ENCODE data around the gene DPP10.

DNA sequence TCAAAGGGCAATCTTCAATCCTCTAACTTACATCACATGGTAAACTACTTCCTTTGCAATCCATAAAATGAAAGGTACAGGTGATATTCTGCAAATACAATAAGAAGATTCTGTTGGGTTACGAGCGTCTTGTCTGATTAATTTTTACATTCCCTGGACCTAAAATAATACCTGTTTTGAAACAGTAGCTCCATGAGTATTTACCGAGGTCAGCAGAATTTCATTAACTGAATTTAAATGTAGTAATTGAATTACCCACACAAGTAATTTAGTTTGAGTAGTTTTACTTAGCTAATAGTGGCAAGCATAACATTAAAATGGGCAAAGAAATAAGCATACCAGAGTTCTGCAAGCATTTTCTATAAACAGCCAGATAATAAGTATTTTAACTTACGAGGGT lies 652.0 kb downstream of the DPP10 start:
- TF ChIP-seq WRNIP1 (IDR thresholded peaks at IDR 0.05; ENCODE audit: borderline replicate concordance, low read depth, low read length), result no peak
- TF ChIP-seq ZBTB33 (IDR thresholded peaks at IDR 0.05), result no peak
- TF ChIP-seq, protein P1, sequence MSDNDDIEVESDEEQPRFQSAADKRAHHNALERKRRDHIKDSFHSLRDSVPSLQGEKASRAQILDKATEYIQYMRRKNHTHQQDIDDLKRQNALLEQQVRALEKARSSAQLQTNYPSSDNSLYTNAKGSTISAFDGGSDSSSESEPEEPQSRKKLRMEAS (IDR thresholded peaks at IDR 0.05; ENCODE audit: low read depth, low read length), result no peak
- no peak for TF ChIP-seq CTCF (IDR thresholded peaks at IDR 0.05 in 2 of 3, conservative IDR thresholded peaks at IDR 0.05 in 1 of 3; ENCODE audit: control insufficient read depth in 2 of 3, extremely low read depth in 1 of 3, insufficient read depth in 1 of 3, low read depth in 3 of 3, low read length in 3 of 3)
- TF ChIP-seq USF2 (IDR thresholded peaks at IDR 0.05; ENCODE audit: borderline replicate concordance, low read depth, low read length), result no peak
- no peak for TF ChIP-seq POLR2A (IDR thresholded peaks at IDR 0.05; ENCODE audit: low read depth, low read length)
- no peak for TF ChIP-seq PAX5 (IDR thresholded peaks at IDR 0.05; ENCODE audit: borderline replicate concordance, low read depth, low read length)
- TF ChIP-seq HDAC2 (IDR thresholded peaks at IDR 0.05), result no peak
- TF ChIP-seq ETV6 (conservative IDR thresholded peaks at IDR 0.05 in 1 of 2, IDR thresholded peaks at IDR 0.05 in 1 of 2; ENCODE audit: borderline replicate concordance in 1 of 2, low read depth in 1 of 2), result no peak
- TF ChIP-seq NKRF (conservative IDR thresholded peaks at IDR 0.05), result no peak

Data from GM12878 (cell line).